Endothelial cell (in vitro differentiated cells): ENCODE data around the gene ECE1. TPM values are rescaled to one million over a fixed set of nuclear protein-coding genes. Genes with fewer than 3 reads are reported as not detected.

ENCODE experiments used
- DNase-seq: peaks from one replicate; pipeline ENCODE4 v3.0.0; 2021; ENCODE audit warnings: low spot score
- H3K27ac Mint-ChIP-seq: one replicate; pipeline ENCODE4 v1.8.0; 2021; ENCODE audit warnings: mixed read lengths, inconsistent platforms; ENCODE audit not compliant: unreplicated experiment
- H3K27me3 Mint-ChIP-seq: one replicate; pipeline ENCODE4 v1.8.0; 2021; ENCODE audit warnings: mild to moderate bottlenecking, moderate library complexity, mixed read lengths, inconsistent platforms; ENCODE audit not compliant: unreplicated experiment
- H3K36me3 Mint-ChIP-seq: one replicate; pipeline ENCODE4 v1.8.0; 2021; ENCODE audit warnings: mild to moderate bottlenecking, low read depth, mixed read lengths, inconsistent platforms; ENCODE audit not compliant: unreplicated experiment
- H3K4me1 Mint-ChIP-seq: one replicate; pipeline ENCODE4 v1.8.0; 2021; ENCODE audit warnings: mild to moderate bottlenecking, mixed read lengths, inconsistent platforms; ENCODE audit not compliant: unreplicated experiment
- H3K4me3 Mint-ChIP-seq: one replicate; pipeline ENCODE4 v1.8.0; 2021; ENCODE audit warnings: mild to moderate bottlenecking, mixed read lengths, inconsistent platforms; ENCODE audit not compliant: unreplicated experiment
- H3K9me3 Mint-ChIP-seq: one replicate; pipeline ENCODE4 v1.8.0; 2021; ENCODE audit warnings: mixed read lengths, inconsistent platforms; ENCODE audit not compliant: unreplicated experiment
- CTCF ChIP-seq: fragments of 200-600 bp; sonication (generic); IDR thresholded peaks from one replicate; pipeline ENCODE4 v1.5.0; 2021; ENCODE audit warnings: antibody characterized with exemption; ENCODE audit not compliant: unreplicated experiment
- total RNA-seq: library from RNA; stranded (reverse); fragmentation: NEBNext Ultra II Directional; extraction: Animal tissue kit (Norgen Biotek cat#: 25700); gene quantifications from one replicate; pipeline ENCODE4 v1.2.1, GENCODE V29; 2021; ENCODE audit not compliant: unreplicated experiment

ECE1 gene
- total RNA-seq, 1 donor from 2014 or later, result 328 TPM

GRCh38 chr1:21334214-21335087, 44.2 kb upstream of the ECE1 start:
- Mint-ChIP-seq H3K4me3 (peak overlapping the region; percentile 29), H3K36me3 (peaks cover 10% of the 10 kb centered on the region), H3K4me1 (peaks cover 66% of the 10 kb centered on the region), H3K9me3 (no peaks in the 10 kb centered on the region), H3K27me3 (peaks cover 17% of the 10 kb centered on the region), H3K27ac (peak overlapping the region; percentile 36)
- peak; percentile 76 for DNase-seq
- peak; percentile 61 for TF ChIP-seq CTCF

- H3K36me3 Mint-ChIP-seq, result peaks cover 10% of the 10 kb centered on the region
- TF ChIP-seq CTCF, result no peak
- peaks cover 67% of the 10 kb centered on the region for H3K4me1 Mint-ChIP-seq
- no peak overlapping the region for H3K4me3 Mint-ChIP-seq
- H3K27me3 Mint-ChIP-seq, result peaks cover 17% of the 10 kb centered on the region
- H3K9me3 Mint-ChIP-seq, result no peaks in the 10 kb centered on the region
- DNase-seq, result no peak
- H3K27ac Mint-ChIP-seq, result no peak overlapping the region
Observed at GRCh38 chr1:21333824-21334213, 43.6 kb upstream of the ECE1 start.

- Mint-ChIP-seq H3K4me3 (no peak overlapping the region), H3K27ac (no peak overlapping the region), H3K27me3 (peaks cover 17% of the 10 kb centered on the region), H3K36me3 (peaks cover 7% of the 10 kb centered on the region), H3K9me3 (no peaks in the 10 kb centered on the region), H3K4me1 (peaks cover 63% of the 10 kb centered on the region)
- DNase-seq, result no peak
- TF ChIP-seq CTCF, result no peak
Observed at GRCh38 chr1:21332554-21333311, 42.5 kb upstream of the ECE1 start.

- no peak overlapping the region for H3K4me3 Mint-ChIP-seq
- no peak for DNase-seq
- no peaks in the 10 kb centered on the region for H3K9me3 Mint-ChIP-seq
- peaks cover 19% of the 10 kb centered on the region for H3K27me3 Mint-ChIP-seq
- H3K27ac Mint-ChIP-seq, result peak overlapping the region; percentile 57
- peaks cover 7% of the 10 kb centered on the region for H3K36me3 Mint-ChIP-seq
- H3K4me1 Mint-ChIP-seq, result peaks cover 62% of the 10 kb centered on the region
- no peak for TF ChIP-seq CTCF
Observed at GRCh38 chr1:21331752-21332478, 41.7 kb upstream of the ECE1 start.
